Left renal cortex interstitium (tissue), 4 donors: ENCODE data around the gene PRSS38. TPM values are rescaled to one million over a fixed set of nuclear protein-coding genes. Genes with fewer than 3 reads are reported as not detected.

Experiments used
- DNase-seq, 4 donors: peaks; one replicate each; pipeline ENCODE4 v3.0.0-alpha.2; 2013; ENCODE audit warnings: low read depth in 4 of 4, low spot score in 2 of 4, missing footprints in 1 of 4
- polyA plus RNA-seq, 4 donors: library from polyadenylated mRNA; unstranded; fragments of 120-200 nt; gene quantifications; one replicate each; pipeline ENCODE4 v1.2.1, GENCODE V29; 2013; ENCODE audit not compliant: insufficient read length in 4 of 4

PRSS38 gene
- polyA plus RNA-seq: not detected

DNA sequence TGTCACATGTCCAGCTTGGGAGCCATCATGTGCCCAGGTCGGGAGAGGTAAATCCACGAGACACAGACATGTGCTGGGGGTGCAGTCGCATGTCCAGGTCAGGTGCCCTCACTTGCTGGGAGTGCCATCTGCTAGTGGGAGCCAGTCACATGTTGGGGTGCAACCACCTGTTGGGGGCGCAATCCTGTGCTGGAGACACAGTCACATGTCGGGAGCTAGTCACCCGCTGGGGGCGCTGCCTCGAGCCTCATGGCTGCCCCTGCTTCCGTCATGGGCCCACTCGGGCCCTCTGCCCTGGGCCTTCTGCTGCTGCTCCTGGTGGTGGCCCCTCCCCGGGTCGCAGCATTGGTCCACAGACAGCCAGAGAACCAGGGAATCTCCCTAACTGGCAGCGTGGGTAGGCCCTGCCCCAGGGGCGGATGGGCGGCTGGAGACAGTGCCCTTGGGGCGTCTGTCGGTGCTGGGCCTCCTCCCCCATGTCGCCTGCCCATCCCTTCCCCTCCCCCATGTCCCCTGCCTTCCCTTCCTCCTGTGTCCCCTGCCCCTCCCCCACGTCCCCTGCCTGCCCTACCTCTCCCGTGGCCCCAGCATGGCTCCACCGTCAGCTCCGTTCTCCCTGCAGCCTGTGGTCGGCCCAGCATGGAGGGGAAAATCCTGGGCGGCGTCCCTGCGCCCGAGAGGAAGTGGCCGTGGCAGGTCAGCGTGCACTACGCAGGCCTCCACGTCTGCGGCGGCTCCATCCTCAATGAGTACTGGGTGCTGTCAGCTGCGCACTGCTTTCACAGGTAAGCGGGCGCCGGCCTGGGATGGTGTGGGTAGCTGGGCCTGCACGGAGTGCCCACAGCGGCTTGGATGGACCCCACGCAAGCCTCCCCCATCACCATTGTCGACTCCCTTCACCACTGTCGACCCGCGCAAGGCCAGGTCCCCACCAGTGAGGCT, at the start of gene PRSS38:
Gene PRSS38, plus strand, starts transcription at position 208 of the 942 bp plus-strand sequence. Its CDS starts 42 bp downstream, at position 250.
- no peak for DNase-seq

- DNase-seq: no peak
These were observed 49.4 kb upstream of the PRSS38 start for GRCh38 chr1:227766015-227766634.

DNA sequence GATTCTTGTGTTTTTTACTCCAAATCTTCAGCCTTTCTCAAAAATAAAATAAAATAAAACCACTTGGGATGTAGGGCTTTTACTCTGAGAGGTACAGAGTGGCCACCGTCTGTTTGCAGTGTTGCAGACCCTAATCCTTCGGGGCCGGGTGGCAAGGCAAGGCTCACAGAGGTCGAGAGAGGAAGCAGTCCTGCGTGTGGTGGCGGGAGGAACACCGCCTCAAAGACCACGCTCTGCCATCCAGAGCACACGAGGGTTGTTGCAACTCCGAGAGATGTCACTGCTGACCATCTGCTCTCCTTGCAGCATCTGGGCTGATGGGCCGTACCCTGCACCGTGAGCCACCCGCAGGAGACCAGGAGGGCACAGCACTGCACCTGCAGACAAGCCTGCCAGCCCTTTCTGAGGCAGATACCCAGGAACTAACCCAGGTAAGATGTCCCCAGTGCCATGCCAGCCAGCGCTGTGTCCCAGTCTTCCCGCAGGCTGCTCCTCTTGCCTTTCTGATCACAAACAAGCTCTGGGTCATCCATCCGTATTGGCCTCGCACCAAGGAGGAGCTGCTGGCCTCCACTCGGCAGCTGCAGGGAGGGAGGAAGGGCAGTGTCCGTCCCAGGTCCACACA, 48.7 kb upstream of the PRSS38 start:
- DNase-seq: no peak

GRCh38 chr1:227767401-227768124, 47.9 kb upstream of the PRSS38 start:
- DNase-seq: no peak

DNA sequence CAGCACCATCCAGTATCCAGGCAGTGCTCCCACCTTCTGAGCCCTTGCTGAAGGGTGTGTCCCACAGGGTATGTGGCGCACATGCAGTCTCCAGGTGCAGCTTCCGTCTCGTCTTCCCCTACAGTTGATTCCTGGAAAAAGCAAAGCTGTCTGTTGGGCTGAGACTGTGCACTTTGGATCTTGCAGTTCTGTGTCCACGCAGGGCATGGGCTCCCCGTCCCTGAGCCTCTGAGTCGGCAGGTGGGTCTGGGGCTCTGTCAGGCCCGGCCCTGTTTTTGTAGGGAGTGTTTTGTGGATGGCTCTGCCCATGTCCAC, 47.4 kb upstream of the PRSS38 start:
- no peak for DNase-seq

GRCh38 chr1:227768640-227769039, 46.8 kb upstream of the PRSS38 start:
- no peak for DNase-seq

GRCh38 chr1:227769047-227769935, 46.2 kb upstream of the PRSS38 start:
- DNase-seq: no peak

GRCh38 chr1:227769936-227770494, 45.5 kb upstream of the PRSS38 start:
- no peak for DNase-seq

GRCh38 chr1:227770812-227771211, 44.7 kb upstream of the PRSS38 start:
- no peak for DNase-seq

DNA sequence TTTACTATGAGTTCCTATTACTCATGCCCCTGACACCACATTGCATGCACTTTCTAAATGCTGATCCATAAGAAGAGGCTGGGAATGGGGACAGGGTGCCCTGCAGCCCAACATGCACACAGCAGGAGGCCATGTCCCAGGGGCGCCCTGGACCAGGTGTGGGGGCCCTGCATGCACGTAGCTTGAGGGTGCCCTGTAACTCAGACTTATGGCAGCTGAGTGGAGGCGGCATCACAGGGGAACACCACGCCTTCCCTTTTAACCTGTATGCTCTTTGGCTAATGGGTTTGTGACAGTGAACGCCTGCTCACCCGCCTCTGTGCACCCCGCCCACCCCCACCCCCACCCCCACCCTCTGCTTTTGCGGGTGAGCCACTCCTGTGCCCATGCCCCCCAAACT, 44.1 kb upstream of the PRSS38 start:
- DNase-seq: no peak

DNA sequence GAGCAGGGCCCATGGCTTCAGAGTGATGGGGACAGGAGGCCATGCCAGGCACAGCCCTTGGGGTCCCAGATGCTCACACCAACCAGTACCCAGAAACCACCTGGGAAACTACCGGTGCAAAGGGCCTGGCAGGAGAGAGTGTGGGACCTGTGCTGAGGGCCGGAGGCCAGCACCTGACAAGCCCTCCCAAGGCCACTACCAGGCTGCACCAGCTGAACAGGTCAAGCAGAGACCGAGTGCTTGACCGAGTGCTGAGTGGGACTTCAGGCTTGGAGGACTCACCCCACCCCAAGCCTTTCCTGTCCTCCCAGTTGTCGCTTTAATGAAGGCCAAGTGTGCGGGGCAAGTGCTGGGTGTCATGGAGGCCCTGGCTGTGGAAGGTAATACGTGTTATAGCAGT, 43.7 kb upstream of the PRSS38 start:
- no peak for DNase-seq

GRCh38 chr1:227773558-227773957, 41.9 kb upstream of the PRSS38 start:
- DNase-seq: no peak

DNA sequence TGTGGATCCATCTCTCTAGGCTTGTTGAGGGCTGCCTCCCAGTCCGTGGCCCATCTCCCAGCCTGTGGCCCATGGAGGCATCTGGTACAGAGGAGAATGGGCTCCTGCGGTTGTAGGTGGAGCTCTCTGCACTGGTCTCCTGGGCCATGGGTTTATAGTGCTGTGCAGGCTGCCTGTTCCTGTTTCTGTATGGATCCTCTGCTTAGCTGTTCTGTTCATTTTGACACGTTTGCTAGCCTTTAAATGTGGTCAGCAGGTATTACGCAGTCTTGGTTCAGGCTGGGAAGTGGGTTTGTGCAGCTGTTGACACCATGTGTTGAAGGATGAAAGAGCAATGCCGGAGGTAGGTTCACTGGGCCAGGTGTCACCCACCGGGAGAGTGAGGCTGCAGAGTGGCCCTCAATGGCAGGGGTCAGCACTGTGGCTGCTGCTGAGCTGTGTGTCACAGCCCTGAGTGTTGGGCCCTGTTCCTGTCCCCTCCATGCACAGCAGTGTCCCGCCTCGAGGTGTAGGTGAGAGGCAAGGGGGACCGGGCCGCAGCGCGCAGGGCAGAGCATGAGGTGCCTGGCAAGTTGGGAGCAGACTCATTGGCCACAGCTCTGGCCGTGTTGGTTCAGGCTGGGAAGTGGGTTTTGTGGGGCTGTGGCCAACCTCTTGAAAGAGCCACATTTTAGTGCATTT, 41.3 kb upstream of the PRSS38 start:
- DNase-seq: no peak

DNA sequence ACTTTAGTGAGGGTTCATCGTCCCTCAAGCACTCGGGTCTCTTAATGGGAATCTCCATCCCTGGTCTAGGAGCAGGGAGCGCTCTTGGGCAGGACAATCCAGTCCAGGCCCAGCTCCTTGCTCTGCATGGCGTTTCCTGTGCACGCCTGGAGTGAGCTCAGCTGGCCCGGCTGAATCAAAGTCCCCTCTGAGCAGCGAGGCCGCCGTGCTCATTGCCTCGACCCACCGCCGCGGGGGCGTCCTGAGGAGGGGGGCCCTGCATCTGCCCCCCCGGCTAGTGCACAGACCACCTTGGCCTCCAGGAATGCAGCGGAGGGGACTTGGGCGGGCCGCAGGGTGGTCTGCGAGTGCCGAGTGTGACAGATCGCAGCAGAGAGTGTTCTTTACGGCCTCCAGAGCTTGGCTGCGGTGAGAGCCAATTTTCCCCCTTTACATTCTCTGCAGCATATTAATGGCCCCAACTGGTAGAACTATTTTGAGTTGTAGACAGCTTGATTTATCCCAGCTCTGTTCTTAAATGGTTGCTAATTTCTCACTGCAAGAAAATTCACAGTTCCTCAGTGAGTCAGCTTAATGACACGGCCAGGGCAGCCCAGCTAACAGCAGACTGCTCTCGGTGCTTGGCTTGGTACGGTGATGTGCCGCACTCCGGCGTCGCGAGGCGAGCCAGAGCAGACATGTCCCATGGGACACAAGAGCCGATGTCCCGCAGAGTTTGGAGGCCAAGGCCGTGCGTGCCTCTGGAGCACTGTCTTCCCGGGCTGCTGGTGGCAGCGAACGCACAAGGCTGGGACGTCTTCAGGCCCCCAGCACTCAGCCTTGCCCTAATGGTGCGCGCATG, 40.4 kb upstream of the PRSS38 start:
- no peak for DNase-seq

DNA sequence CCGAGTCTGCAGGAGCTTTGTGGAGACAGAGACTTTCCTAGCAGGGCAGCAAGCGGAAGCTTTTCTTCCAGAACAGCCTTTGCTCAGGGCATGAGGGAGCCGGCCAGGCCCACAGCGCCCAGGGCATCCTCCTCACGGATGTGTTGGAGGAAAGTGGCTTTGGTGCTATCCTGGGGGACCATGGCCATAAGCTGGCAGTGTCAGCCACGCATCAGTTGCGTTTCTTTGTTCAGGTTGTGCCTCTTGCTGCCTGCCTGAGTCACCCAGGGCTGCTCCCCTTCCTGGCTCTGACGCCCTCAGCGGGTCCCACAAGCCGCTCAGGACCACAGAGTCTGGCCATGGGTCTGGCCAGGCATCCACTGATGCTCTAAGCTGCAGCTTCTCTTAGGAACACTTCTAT, 39.6 kb upstream of the PRSS38 start:
- DNase-seq: no peak

GRCh38 chr1:227776331-227776771, 39.1 kb upstream of the PRSS38 start:
- DNase-seq: no peak

DNA sequence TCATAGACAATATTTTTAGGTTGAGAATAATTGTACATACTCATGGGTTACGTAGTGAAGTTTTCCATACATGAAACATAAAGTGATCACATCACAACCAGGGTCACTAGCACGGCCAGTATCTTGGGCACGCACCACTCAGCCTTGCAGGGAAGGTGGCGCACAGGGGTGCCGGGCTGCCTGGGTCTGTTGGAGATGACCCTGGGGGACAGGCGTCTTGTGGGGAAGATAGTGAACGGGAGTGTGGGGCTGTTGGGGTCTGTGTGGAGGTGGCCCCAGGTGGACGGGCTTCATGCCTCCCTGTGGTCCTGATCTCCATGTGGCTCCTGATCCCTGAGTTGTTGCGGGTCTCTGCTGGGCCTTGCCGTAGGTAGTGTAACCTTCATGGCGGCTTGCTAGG, 38.3 kb upstream of the PRSS38 start:
- DNase-seq: no peak

DNA sequence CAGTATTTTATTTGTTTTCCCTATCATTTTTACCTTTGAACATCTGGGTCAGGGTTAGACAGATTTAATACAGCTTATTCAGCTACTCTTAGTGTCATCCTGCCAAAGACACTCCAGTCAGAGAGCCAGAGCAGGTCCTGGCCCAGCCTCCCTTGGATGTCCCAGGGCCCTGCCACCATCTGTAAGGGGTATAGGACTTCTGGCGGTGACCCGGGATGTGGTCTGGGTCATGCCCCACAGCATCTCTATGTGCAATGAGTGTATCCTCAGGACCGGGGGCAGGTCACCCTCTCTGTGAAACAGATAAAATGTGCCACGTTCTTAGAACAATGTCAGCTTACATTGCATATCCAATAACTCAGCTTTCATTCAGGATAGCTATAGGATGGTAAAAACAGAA, 37.8 kb upstream of the PRSS38 start:
- no peak for DNase-seq
